Midbrain (tissue), 1 donor: ENCODE data around the gene RGL2.
"Not testable (repeated sequence)": the region's sequence is repeated elsewhere in the genome, so short reads cannot be mapped to it uniquely, and the experiment has no call there.

ENCODE experiments used
- DNase-seq: peaks from one replicate; lab custom pipeline; 2025; lab: John Stamatoyannopoulos, UW

RGL2 gene

GRCh38 chr6:33294086-33294823 lies 4.5 kb downstream of the RGL2 start:
- no peak for DNase-seq

DNA sequence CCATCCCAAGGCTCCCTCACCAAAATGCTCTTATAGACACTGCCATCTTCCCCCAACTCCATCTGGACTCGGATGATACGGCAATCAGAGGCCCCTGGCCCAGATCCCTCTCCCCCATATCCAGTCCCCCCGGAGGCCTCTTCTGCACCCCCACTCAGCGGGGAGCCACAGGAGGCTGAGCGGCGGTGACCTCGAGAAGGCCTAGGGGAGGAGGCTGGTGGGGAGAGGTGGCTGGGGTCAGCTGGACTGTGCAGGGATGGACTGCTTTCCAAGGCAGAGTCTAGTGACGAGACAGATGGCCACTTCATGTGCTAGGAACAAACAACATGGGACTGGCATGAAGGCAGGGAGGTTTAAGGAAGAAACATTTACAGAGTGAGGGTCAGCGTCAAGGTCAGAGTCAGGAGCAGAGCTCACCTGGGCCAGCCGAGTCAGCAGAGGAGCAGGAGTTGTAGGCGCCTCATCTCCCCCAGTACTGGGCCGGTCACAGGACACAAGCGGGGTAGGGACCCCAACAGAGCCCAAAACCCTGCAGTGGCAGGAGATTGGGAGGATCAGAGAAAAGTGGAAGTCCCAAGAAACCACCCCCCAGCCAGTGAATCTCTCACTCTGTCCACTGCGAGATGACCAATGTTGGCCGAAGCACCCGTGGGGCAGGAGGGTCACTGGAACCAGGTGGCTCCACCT lies 5.6 kb downstream of the RGL2 start:
- DNase-seq: no peak

DNA sequence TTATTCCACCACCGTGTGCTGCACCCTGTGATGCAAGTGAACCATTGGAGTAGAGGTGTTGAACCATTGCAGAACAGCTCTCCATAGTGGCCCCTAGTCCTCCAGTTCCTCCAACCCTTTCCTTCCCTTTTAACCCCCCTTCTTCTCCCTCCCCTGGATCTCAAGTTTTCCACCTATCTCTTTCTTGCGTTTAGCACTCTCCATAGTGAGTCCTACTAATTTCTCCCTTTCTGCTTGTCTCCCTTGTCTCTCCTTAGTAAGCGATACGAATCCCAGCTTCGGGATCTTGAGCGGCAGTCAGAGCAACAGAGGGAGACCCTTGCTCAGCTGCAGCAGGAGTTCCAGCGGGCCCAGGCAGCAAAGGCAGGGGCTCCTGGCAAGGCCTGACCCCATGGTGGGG lies 8.3 kb downstream of the RGL2 start:
- no peak for DNase-seq

DNA sequence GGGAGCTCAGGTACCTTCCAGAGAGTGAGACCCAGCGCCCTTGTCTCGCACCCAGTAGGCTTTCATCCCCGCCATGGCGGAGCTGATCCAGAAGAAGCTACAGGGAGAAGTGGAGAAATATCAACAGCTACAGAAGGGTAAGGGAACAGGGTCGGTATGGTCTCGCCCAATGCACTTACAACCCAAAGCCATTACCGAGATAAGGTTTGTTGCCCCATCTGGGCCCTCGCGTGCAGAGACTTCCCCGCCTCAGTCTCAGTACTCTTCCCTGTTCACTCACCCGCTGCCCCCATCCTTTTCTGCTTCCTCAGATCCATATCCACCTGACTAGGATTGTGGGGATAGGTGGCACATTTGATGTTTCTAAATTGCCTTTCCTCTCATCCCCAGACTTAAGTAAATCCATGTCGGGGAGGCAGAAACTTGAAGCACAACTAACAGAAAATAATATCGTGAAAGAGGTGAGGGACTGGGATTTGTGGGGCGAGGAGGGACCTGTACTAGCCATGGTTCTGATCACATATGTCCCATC lies 8.9 kb downstream of the RGL2 start:
- no peak for DNase-seq

DNA sequence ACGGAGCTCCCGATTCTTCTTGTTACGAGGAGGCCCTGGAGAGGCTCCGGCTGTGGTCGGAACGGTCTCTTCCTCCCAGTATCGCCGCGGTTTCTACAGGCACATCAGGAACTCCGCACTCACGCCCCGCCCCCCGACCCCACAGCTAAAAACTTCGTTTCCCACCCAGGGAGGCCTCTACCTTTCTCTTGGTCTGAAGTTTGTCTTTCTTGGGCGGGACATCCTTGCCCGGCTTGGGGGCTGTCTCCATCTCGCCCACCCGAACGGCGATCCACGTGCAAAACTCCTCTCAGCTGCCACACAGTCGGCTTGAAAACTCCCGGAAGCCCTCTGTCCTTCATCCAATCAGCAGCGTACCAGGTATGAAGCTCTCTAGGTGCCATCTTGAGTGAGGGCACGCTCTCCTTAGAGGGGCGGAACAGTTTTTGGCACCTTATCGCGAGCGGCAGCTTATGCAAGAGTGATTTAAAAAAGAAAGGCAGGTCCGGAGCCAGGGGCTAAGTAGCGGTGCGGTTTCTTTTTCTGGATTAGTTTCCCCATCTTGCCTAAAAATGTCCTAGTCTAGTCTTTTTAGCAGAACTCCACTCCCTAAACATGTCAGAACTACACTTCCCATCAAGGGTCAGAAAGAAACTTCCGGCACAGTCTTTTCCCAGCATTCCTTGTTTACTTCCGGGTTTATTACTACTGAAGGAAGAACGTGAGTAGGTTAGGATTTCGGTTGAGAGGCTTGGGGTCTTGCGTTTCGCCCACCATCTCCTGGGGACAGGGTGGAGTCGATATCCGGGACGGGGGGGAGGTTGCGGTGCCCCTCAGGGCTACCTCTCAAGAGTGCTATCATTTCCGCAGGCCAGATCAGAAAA lies 9.6 kb downstream of the RGL2 start, which contains the start of the genes PFDN6 and WDR46:
TSS of gene PFDN6 (plus strand) at position 681 of the 863 bp plus-strand sequence. CDS start 256 bp downstream, outside the sequence.
TSS of gene WDR46 (minus strand) at position 319 of the 863 bp plus-strand sequence. CDS start at position 250, 69 bp downstream.
- DNase-seq: peak; percentile 97

- DNase-seq: no peak
Observed at GRCh38 chr6:33288141-33288920, 10.4 kb downstream of the RGL2 start.

GRCh38 chr6:33286946-33287914 lies 11.5 kb downstream of the RGL2 start:
- no peak for DNase-seq

DNA sequence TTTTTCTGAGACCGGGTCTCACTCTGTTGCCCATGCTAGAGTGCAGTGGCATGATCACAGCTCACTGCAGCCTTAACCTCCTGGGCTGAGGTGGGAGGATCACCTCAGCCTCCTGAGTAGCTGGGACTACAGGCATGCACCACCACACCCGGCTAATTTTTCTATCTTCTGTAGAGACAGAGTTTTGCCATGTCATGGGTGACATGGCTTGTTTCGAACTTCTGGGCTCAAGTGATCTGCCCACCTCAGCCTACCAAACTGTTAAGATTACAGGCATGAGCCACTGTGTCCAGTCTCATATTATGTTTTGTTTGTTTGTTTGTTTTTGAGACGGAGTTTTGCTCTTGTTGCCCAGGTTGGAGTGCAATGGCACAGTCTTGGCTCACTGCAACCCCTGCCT lies 13.5 kb downstream of the RGL2 start:
- DNase-seq: not testable (repeated sequence)

GRCh38 chr6:33280539-33280938 lies 18.2 kb downstream of the RGL2 start:
- no peak for DNase-seq

DNA sequence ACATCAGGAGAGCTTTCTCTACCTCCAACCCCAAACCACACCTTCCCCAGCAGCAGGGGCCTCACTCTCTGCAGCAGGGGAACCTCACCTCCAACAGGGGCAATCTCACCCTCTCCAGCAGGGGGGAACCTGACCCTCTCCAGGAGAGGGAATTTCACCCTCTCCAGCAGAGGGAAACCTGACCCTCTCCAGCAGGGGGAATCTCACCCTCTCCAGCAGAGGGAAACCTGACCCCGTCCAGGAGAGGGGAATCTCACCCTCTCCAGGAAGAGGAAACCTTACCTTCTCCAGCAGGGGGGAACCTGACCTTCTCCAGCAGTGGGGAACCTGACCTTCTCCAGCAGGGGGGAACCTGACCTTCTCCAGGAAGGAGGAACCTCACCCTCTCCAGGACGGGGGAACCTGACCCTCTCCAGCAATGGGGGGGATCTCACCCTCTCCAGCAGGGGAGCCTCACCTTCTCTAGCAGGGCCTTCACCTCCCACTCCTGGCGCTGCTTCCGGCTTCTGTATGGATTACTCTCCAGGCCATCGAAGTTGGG lies 18.7 kb downstream of the RGL2 start:
- DNase-seq: no peak

DNA sequence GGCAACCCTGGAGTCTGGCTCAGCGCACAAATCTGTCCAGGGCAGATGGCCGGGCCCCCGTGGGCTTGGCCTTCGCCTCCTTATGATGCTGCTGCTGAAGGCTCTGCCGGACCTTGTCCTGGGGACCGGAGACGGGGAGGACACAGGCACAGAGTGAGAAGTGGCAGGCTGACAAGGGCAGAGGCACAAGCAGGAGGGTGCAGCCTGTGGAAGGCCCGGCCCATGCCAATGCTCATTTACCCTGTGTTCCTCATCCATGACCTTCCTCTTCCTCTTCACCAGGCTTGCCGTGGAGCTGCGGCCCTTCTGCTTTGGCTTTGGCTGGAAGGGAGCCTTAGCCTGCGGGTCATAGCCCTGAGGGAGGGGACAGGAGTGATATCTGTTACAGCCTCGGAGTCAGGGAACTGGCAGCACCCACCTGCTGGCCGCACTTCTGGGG lies 19.5 kb downstream of the RGL2 start:
- no peak for DNase-seq

- no peak for DNase-seq
Observed at GRCh38 chr6:33278810-33279209, 19.9 kb downstream of the RGL2 start.

DNA sequence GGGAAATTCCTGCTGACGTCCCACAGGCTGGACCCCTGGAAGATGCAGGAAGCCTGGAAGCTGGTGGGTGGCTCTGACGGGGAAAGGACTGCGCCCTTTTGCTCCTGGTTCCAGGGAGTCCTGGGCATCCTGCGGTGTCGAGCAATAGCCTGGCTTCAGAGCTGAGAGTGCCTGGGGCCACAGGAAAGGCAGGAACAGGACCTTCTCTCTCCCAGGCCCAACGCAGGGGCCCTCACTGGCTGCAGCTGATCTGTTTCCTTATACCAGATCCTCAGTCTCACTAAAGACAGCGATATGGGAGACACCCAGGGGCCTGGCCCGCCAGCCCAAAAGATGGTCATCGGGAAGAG lies 20.4 kb downstream of the RGL2 start:
- no peak for DNase-seq

- no peak for DNase-seq
Observed at GRCh38 chr6:33277663-33278391, 20.9 kb downstream of the RGL2 start.

GRCh38 chr6:33276864-33277662 lies 21.7 kb downstream of the RGL2 start, which contains the start of gene B3GALT4:
Gene B3GALT4, plus strand, starts transcription at chr6:33277123. Its CDS starts 297 bp downstream, at chr6:33277420.
- peak; percentile 38 for DNase-seq

- no peak for DNase-seq
Observed at GRCh38 chr6:33276581-33276863, 22.2 kb downstream of the RGL2 start.

DNA sequence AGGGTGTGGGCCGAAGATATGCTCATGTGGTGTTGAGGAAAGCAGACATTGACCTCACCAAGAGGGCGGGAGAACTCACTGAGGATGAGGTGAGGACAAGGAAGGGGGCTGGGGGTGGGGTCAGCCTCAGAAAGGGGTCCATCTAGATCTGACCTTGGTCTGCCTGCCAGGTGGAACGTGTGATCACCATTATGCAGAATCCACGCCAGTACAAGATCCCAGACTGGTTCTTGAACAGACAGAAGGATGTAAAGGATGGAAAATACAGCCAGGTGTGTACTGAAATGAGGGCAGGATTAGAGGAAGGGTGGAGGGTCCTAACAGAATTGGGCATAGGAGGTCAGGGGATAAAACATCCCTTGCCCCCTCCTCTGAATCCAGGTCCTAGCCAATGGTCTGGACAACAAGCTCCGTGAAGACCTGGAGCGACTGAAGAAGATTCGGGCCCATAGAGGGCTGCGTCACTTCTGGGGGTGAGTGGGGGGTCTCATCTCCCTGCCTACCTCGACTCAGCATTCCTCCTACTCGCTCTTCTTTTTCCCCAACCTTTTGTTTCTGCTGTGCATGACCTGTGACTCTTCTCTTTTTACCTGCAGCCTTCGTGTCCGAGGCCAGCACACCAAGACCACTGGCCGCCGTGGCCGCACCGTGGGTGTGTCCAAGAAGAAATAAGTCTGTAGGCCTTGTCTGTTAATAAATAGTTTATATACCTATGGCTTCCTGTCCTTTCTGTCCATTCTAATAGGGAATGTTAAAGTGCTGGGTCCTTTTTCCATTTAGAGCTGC lies 22.8 kb downstream of the RGL2 start:
- not testable (repeated sequence) for DNase-seq
